RPMI7951 (cell line): ENCODE data around the gene JAGN1. TPM values are rescaled to one million over a fixed set of nuclear protein-coding genes. Genes with fewer than 3 reads are reported as not detected.
A peak's percentile ranks its signal among the peaks of the same experiment; 100 is the strongest.
"Not testable (repeated sequence)": the region's sequence is repeated elsewhere in the genome, so short reads cannot be mapped to it uniquely, and the experiment has no call there.

Source experiments
- DNase-seq: peaks from one replicate; pipeline ENCODE4 v3.0.0-alpha.2; 2012; ENCODE audit warnings: low read depth
- total RNA-seq: library from RNA; depleted of rRNA; stranded (reverse); fragments of >200 nt; shearing (Covaris generic); gene quantifications from 2 replicates; pipeline ENCODE4 v1.2.3, GENCODE V29; 2014

Gene JAGN1
- total RNA-seq, 1 experiment from 2014 or later = 36.8 TPM

GRCh38 chr3:9917820-9918219, 27.4 kb downstream of the JAGN1 start:
- DNase-seq = no peak

GRCh38 chr3:9918261-9919038, 28.0 kb downstream of the JAGN1 start:
- DNase-seq = no peak

DNA sequence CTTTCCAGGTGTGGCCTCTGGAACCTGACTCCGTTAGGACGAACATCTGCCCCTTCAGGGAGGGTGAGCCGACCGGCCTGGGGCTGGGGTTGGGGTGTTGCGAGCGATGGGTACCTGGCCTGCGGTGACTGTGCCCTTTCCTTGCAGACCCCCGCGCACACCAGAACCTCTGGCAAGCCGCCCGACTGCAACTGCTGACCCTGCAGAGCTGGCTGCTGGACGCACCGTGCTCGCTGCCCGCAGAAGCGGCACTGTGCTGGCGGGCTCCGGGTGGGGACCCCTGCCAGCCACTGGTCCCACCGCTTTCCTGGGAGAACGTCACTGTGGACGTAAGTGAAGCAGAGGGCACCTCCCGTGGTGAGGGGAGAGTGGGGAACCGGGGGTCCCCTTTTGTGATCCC, 37.7 kb downstream of the JAGN1 start:
- DNase-seq = no peak

DNA sequence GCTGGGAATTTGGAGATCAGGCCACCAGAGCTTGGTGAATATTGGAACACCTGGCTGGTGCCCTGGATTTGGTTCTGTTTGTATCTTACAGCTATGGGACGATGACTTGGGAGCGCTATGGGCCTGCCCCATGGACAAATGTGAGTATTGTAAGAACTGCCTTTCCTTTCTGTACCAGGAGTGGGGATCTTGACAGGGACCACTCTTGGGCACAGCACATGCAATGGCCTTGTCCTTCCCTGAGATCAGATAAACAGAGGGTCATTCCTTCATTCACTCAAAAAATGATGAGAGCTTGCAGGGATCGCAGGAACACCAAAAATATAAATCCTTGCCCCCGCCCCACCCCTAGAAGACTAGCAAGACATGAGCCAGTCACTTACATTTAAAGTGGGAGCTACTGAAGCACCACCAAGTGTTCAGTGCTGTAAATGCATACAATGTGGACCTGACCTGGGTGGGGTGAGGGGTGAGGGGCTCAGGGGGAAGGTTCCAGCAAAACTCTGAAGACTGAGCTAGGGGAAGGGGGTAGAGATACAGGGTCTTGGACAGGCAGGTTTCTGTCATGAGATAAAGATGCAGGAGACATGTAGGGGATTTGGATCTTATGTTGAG, 40.5 kb downstream of the JAGN1 start:
- DNase-seq = peak; percentile 26

DNA sequence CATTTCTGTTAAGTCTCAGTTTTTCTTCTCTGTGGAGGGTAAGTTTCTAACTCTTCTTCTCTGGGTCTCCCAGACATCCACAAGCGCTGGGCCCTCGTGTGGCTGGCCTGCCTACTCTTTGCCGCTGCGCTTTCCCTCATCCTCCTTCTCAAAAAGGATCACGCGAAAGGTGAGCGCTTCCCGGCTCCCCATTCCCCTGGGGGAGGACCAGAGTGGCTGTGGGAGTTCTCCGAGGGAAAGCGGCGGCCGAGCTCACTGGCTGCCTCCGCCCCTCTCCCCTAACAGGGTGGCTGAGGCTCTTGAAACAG, 42.1 kb downstream of the JAGN1 start:
- DNase-seq = no peak

DNA sequence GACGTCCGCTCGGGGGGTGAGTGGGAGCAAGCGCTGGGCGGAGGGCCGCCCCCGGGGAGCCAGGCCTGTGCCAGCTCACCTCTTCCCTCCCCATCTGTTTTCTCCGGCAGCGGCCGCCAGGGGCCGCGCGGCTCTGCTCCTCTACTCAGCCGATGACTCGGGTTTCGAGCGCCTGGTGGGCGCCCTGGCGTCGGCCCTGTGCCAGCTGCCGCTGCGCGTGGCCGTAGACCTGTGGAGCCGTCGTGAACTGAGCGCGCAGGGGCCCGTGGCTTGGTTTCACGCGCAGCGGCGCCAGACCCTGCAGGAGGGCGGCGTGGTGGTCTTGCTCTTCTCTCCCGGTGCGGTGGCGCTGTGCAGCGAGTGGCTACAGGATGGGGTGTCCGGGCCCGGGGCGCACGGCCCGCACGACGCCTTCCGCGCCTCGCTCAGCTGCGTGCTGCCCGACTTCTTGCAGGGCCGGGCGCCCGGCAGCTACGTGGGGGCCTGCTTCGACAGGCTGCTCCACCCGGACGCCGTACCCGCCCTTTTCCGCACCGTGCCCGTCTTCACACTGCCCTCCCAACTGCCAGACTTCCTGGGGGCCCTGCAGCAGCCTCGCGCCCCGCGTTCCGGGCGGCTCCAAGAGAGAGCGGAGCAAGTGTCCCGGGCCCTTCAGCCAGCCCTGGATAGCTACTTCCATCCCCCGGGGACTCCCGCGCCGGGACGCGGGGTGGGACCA, 42.6 kb downstream of the JAGN1 start:
- DNase-seq = peak; percentile 86

GRCh38 chr3:9933561-9934234, 43.3 kb downstream of the JAGN1 start, which contains the start of gene CRELD1:
Gene CRELD1 (plus strand): TSS chr3:9933834. CDS start chr3:9934439, 605 bp downstream.
- DNase-seq = peak; percentile 98

GRCh38 chr3:9934235-9934621, 43.8 kb downstream of the JAGN1 start:
- DNase-seq = no peak

DNA sequence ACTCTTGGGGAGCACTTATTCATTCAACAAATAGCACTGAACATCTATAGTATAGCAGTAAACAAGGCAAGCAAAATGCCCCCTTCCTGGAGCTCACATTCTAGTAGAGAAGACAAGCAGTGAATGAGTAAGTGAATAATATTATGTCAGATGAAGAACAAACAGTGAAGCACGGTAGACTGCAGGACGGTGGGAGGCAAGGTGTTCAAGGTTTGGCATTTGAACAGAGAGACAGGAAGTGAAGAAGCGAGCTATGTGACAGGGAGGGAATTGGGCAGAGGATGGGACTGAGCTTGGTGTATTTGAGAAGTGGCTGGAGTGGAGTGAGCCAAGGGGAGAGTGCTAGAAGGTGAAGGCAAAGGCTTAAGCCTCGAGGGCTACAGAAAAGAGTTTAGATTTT, 44.6 kb downstream of the JAGN1 start:
- no peak for DNase-seq

DNA sequence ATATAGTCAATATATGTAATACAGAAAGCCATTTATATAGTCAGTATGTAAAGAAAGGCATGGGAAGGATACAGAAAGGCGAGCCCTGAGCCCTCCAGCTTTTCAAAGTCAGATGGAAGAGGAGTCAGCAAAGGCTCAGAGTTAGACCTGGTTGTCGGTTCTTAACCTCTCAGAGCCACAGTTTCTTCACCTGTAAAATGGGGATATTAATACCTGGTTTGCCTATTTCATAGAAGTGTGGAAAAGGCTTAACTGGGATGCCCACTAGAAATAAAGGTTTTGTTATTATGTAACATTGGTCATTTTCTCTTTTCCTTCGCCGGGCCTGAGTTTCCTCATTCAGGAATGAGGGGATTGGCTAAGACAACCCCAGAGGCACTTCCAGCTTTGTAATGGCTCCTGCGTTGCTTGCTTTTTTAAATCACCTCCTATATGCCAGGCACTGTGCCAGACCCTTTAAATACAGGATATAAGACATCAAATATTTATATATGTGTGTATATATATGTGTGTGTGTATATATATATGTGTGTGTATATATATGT, 45.6 kb downstream of the JAGN1 start:
- no peak for DNase-seq

DNA sequence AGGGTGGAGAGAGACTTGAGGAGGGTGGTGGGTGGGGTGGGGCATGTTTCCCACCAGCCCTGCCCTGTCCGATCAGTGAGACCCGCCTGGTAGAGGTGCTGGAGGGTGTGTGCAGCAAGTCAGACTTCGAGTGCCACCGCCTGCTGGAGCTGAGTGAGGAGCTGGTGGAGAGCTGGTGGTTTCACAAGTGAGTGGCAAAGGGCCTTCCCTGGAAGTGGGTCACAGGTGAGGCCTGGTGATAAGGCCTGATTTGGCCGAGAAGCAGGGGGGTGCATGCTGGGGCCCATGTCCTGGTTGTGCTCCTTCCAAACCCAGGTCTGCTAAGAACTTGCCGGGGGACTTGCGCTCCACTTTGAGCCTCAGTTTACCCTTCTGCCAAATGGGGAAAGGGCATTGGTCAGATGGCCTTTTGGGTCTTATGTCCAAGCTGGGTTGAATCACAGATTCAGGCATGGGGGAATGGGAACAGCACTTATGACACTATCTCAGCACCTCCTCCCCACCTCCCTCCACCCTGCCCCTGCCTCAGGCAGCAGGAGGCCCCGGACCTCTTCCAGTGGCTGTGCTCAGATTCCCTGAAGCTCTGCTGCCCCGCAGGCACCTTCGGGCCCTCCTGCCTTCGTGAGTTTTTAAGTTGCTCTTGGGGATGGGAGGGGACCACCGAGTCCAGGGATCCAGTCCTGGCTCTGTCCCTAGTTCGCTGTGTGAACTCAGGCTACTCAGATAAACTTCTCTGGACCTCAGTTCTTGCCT, 47.3 kb downstream of the JAGN1 start:
- DNase-seq = no peak

DNA sequence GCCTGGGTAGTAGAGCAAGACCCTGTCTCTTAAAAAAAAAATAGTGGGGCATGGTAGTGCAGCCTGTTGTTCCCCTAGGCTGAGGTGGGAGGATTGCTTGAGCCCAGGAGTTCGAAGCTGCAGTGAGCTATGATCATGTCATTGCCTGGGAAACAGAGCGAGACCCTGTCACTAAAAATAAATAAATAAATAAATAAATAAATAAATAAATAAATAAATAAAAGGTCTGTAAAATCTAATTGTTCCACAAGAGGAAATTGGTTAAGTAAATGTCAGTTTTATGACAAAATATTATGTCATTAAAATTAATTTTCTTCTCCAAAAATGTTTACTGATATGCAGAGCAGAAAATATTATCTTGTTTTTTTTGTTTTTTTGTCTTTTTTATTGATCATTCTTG, 48.6 kb downstream of the JAGN1 start:
- no peak for DNase-seq

GRCh38 chr3:9939906-9940305, 49.5 kb downstream of the JAGN1 start:
- not testable (repeated sequence) for DNase-seq

DNA sequence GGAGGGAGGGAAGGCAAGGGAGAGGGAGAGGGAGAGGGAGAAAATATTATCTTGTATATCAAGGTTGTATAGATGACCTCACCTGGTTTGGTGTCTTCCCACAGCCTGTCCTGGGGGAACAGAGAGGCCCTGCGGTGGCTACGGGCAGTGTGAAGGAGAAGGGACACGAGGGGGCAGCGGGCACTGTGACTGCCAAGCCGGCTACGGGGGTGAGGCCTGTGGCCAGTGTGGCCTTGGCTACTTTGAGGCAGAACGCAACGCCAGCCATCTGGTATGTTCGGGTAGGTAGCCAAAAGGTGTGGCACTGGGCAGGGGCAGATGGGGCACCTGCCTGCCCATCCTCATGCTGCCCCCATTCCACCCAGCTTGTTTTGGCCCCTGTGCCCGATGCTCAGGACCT, 50.3 kb downstream of the JAGN1 start:
- DNase-seq = no peak

DNA sequence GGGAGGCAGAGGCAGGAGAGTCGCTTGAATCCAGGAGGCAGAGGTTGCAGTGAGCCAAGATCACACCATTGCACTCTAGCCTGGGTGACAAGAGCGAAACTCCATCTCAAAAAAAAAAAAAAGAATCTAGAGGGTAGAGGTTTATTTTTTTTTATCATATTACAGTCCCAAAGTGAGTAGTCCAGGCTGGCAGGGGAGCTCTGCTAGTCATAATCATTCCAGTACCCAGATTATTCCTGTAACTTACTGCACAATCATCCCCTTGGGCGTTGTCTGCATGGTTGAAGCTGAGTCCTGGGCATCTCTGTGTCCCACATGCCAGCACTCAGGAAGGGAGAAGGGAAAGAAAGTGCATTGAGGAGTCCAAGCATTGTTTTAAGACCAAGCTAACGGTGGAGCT, 51.8 kb downstream of the JAGN1 start:
- DNase-seq = no peak

DNA sequence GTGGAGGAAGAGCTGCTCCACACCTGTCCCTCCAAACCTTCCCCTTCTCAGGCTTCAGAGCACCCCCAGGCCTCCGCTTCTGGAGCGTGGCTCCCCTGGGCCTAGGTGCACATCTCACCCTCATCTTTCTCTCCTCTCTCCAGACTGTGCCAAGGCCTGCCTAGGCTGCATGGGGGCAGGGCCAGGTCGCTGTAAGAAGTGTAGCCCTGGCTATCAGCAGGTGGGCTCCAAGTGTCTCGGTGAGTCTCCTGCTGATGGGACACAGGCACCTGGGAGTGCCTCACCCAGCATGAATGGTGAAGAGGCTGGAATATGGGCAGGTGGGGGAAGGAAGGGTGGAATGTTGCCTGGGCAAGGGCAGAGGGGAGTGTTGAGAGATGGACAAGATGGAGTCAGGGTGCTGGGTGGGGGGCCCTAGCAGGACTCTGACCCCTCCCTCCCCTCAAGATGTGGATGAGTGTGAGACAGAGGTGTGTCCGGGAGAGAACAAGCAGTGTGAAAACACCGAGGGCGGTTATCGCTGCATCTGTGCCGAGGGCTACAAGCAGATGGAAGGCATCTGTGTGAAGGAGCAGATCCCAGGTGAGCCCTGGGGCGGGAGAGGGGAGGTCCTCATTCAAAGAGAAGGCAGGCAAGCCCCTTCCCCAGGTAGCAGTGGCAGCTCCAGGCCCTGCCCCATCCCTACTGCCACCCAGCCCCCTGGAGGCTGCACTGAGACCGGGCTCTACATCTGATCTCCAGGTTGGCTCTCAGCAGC, 52.7 kb downstream of the JAGN1 start:
- no peak for DNase-seq
